Measurements from ENCODE around the gene MT1A. TPM values are rescaled to one million over a fixed set of nuclear protein-coding genes. Genes with fewer than 3 reads are reported as not detected.

Gene MT1A
- total and polyA plus RNA-seq, 2 of the 8 experiments (the other 6 are each of a cell fraction or from before 2014, with no cell fraction given): not detected

- no peak for TF ChIP-seq ATF2 (IDR thresholded peaks at IDR 0.05; ENCODE audit: low read length)
- TF ChIP-seq TAF1 (IDR thresholded peaks at IDR 0.05; ENCODE audit: low read depth, low read length): no peak
- TF ChIP-seq RFX5 (IDR thresholded peaks at IDR 0.05; ENCODE audit: borderline replicate concordance, low read depth, low read length): no peak
- no peak for TF ChIP-seq RXRA (IDR thresholded peaks at IDR 0.05; ENCODE audit: insufficient read depth, low read depth, low read length)
- TF ChIP-seq SUZ12 (IDR thresholded peaks at IDR 0.05; ENCODE audit: low read length): peak; percentile 81; the same call in 1 of the 2 replicates
- TF ChIP-seq NANOG (IDR thresholded peaks at IDR 0.05; ENCODE audit: insufficient read depth, low read depth, low read length, poor library complexity, severe bottlenecking): no peak
- peak in 1 of 2 experiments; percentile 39; a peak in 1 of 4 replicates for TF ChIP-seq SIN3A (conservative IDR thresholded peaks at IDR 0.05 in 1 of 2, IDR thresholded peaks at IDR 0.05 in 1 of 2; ENCODE audit: low read depth in 1 of 2, low read length in 2 of 2)
- no peak for TF ChIP-seq KDM4A (IDR thresholded peaks at IDR 0.05; ENCODE audit: low read depth, low read length, severe bottlenecking)
Observed at GRCh38 chr16:56608876-56609462, 29.5 kb upstream of the MT1A start (continued).

Measured in H1 (cell line).